Hematopoietic multipotent progenitor cell (in vitro differentiated cells): ENCODE data around the gene ATAT1. TPM values are rescaled to one million over a fixed set of nuclear protein-coding genes. Genes with fewer than 3 reads are reported as not detected.

Source experiments
- DNase-seq, 3 donors: peaks; one replicate each; pipeline ENCODE4 v3.0.0-alpha.2; 2011 to 2015; ENCODE audit warnings: low read depth in 2 of 3, low spot score in 2 of 3
- total RNA-seq: library from RNA; depleted of rRNA; stranded (reverse); fragments of >200 nt; gene quantifications from one replicate; pipeline ENCODE4 v1.2.3, GENCODE V29; 2012

Gene ATAT1
- total RNA-seq, 1 donor = 11.0 TPM

GRCh38 chr6:30682143-30683117, 55.8 kb downstream of the ATAT1 start:
- peak; percentile 75 to 99 (median 98) for DNase-seq

GRCh38 chr6:30683183-30683979, 56.7 kb downstream of the ATAT1 start:
- DNase-seq = no peak

- DNase-seq = no peak
Measured at GRCh38 chr6:30683980-30684338, 57.3 kb downstream of the ATAT1 start.

GRCh38 chr6:30684386-30685156, 57.9 kb downstream of the ATAT1 start:
- DNase-seq = peak in 2 of 3 donors; percentile 50 to 53

GRCh38 chr6:30685157-30686008, 58.7 kb downstream of the ATAT1 start:
- DNase-seq = no peak

- peak; percentile 41 to 64 (median 60) for DNase-seq
Measured at GRCh38 chr6:30686009-30686907, 59.6 kb downstream of the ATAT1 start, which contains the start of gene PPP1R18. TSS of gene PPP1R18 (minus strand) at chr6:30686645. CDS start at chr6:30686018, 627 bp downstream.

- peak in 2 of 3 donors; percentile 78 to 82 for DNase-seq
Measured at GRCh38 chr6:30686908-30687658, 60.4 kb downstream of the ATAT1 start.

- DNase-seq = no peak
Measured at GRCh38 chr6:30687659-30688431, 61.2 kb downstream of the ATAT1 start.

- DNase-seq = no peak
Measured at GRCh38 chr6:30688569-30688968, 61.9 kb downstream of the ATAT1 start.

GRCh38 chr6:30689022-30689865, 62.6 kb downstream of the ATAT1 start:
- DNase-seq = no peak

GRCh38 chr6:30689985-30690384, 63.3 kb downstream of the ATAT1 start:
- DNase-seq = no peak

GRCh38 chr6:30690403-30691207, 63.9 kb downstream of the ATAT1 start, which contains the start of gene NRM:
TSS of gene NRM (minus strand) at chr6:30690984. CDS start at chr6:30690974, 10 bp downstream.
- peak; percentile 35 to 68 (median 61) for DNase-seq

GRCh38 chr6:30691208-30691847, 64.7 kb downstream of the ATAT1 start:
- no peak for DNase-seq
